NCI-H187 treated with DMSO at 0.1 percent for 48 hours (cell line): ENCODE measurements around the gene CHST11.

ENCODE experiments used
- DNase-seq: peaks from one replicate; lab custom pipeline; 2025; lab: John Stamatoyannopoulos, UW

Gene CHST11

GRCh38 chr12:104456417-104456949, at the start of gene CHST11:
CHST11 (plus strand) TSS chr12:104456948.
- DNase-seq, result peak; percentile 48

DNA sequence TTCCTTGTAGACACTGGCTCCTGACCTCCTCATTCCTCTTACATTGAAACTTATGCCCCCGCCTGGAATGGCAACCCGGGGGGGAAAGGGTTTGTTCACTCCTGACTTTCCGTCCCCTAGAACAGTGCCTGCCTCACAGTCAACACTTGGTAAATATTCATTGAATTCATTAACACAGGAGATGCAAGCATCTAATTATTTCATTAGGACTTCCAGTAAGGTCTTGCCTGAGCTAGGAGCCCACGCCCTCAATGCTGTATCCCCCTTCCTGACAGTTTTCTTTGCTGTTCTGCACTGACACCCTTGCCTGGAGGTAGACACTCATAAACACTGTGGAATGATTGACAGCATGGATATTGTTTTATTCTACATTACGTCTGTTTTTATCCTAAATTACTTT, 49.3 kb upstream of the CHST11 start:
- no peak for DNase-seq

DNA sequence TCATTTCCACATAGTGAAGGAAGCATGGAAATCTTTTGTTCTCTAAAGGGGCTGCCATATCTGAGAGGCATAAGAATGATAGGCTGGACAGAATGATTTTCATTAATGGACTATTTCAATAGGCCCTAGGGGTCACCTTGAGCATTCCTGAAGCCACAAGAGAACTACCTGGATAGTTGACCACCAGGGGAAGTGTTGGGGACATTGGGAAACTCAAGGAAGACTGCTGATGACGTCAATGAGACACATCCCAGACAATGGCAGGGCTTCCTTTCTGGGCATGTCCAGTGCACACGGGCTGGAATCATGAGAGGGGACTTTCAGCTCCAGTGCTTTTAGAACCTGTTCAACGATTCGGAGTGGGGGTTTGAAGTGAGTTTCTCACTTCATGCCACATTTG, 48.8 kb upstream of the CHST11 start:
- no peak for DNase-seq

GRCh38 chr12:104410326-104410725, 46.4 kb upstream of the CHST11 start:
- no peak for DNase-seq

GRCh38 chr12:104410786-104411185, 46.0 kb upstream of the CHST11 start:
- DNase-seq, result no peak

DNA sequence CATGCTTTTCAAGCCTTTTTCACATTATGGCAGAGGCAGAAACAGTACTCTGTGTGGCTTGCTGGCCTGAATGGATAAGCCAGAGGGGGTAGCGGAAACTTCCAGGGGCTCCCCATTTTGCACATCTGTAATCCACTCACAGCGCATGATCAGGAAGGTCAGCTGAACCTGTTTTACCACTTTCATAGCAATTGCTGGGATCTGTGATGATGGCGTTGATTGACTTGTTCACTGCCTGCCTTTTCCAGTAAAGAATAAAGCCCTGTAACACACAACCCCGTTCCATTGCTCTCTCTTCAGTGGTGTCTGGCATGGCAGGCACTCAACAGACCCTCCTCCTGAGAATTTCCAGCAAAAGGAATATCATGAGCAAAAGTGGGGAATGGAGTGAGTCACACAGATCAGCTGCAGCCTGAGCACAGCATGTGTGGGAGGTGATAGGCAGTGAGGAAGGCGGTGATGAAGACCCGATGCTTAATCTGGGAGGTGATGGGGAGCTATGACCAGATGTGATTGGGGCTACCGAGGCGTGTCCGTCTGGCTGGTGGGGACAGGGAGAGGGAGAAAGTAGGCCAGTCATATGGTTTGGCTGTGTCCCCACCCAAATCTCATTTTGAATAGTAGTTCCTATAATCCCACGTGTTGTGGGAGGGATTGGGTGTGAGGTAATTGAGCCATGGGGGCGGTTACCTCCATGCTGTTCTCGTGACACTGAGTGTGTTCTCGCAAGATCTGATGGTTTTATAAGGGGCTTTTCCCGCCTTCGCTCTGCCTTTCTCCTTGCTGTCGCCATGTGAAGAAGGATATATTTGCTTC, 44.7 kb upstream of the CHST11 start:
- no peak for DNase-seq

GRCh38 chr12:104412681-104413080, 44.1 kb upstream of the CHST11 start:
- no peak for DNase-seq

- DNase-seq, result no peak
Observed at GRCh38 chr12:104413330-104413729, 43.4 kb upstream of the CHST11 start.

- DNase-seq, result no peak
Observed at GRCh38 chr12:104414581-104415341, 42.0 kb upstream of the CHST11 start.

DNA sequence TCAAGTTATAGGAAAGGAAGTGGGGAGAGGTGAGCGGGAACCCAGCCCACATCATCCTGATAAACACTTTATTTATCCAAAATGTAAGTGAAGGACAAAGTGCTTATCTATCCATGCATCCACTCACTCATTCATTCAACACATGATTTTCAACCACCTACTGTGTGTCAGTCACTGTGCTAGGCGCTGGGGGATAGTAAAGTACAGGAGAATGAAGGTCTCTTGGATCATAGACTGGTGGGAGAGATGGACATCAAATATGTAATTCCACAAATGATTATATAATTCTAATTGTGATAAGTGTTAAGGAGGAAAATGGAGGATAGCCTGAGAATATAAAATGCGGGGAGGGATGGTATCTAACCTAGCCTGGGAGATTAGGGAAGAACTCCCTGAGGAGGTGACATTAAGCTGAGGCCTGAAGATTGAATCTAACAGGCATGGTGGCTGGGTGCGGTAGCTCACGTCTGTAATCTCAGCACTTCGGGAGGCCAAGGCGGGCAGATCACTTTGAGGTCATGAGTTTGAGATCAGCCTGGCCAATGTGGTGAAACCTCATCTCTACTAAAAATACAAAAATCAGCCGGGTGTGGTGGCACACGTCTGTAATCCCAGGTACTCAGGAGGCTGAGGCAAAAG, 41.3 kb upstream of the CHST11 start:
- DNase-seq, result no peak

- DNase-seq, result no peak
Observed at GRCh38 chr12:104416136-104416535, 40.6 kb upstream of the CHST11 start.

DNA sequence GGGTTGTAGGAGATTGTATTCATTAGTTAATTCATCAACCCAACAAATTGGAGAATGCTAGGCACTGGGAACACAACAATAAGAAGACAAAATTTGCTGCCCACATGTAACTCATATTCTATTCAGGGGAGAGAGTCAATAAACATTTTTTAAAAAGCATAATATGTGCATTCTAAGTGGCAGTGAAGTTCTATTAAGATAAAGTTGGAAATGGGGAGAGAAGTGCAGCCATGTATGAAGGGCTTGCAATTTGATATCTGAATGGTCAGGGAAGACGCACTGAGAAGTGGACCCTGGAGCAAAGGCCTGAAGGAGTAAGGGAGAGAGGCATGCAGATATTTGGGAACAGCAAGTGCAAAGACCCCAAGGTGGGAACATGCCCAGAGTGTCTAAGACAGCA, 40.2 kb upstream of the CHST11 start:
- DNase-seq, result no peak

DNA sequence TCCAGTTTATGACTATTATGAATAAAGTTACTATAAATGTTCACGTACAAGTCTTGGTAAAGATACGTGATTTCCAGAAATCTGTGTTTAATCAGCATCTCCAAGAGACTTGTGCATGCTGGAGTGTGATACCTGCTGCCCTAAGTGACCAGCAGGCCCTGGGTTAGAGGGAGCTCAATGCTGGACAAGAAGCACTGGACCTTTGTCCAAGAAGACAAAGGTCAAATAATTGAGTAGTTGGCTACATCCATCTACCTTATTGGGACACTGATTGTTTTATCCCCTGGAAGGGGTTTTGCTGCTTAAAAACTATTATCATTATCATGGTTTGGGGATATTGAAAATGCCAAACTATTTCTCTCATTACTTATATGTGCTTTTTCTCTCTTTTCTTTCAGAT, 37.0 kb upstream of the CHST11 start:
- DNase-seq, result no peak

- no peak for DNase-seq
Observed at GRCh38 chr12:104420868-104421267, 35.9 kb upstream of the CHST11 start.

- DNase-seq, result no peak
Observed at GRCh38 chr12:104421343-104421742, 35.4 kb upstream of the CHST11 start.

- no peak for DNase-seq
Observed at GRCh38 chr12:104422441-104422840, 34.3 kb upstream of the CHST11 start.

GRCh38 chr12:104423273-104423672, 33.5 kb upstream of the CHST11 start:
- DNase-seq, result no peak

GRCh38 chr12:104423809-104424208, 32.9 kb upstream of the CHST11 start:
- no peak for DNase-seq

- no peak for DNase-seq
Observed at GRCh38 chr12:104424955-104425354, 31.8 kb upstream of the CHST11 start.

DNA sequence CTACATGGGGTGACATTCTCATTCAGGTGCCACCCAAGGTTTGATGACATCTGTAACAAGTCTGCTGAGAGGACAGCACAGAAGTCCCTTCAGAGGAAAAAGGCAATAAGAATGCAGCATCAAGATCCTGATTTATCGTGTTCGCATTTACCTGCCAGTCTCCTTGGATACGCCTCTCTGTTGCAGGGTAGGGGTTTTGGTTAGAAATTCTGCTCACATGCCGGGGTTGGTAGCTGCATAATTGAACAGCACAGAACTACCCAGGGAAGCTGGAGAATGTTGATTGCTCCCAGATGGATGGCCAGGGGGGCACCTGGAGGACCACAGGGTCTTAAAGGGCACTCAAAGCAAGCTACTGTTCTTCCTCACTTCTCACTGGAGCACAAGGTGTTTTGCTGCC, 31.1 kb upstream of the CHST11 start:
- no peak for DNase-seq

GRCh38 chr12:104426926-104427546, 29.7 kb upstream of the CHST11 start:
- no peak for DNase-seq

DNA sequence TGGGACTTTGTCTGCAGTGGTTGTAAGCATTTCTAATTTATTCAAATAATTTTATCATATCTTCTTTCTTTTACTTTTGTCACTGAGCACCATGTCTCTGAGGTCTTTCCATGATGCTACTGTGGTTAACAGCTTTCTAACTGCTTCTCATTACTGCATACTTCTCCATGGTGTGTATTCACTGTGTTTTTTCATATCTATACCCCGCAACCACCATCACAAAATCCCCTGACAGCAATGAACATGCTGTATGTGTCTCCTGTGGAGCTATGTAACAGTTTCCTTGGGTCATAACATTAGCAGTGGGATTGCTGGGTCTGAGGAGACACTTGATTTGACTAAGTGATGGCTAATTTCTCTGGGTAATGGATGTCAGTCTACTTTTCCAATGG, 29.2 kb upstream of the CHST11 start:
- no peak for DNase-seq
